Left kidney (tissue), 2 donors: ENCODE results near the gene GPX7. TPM values are rescaled to one million over a fixed set of nuclear protein-coding genes. Genes with fewer than 3 reads are reported as not detected.

Source experiments
- DNase-seq: peaks from one replicate; pipeline ENCODE4 v3.0.0-alpha.2; 2013
- polyA plus RNA-seq: library from polyadenylated mRNA; unstranded; fragments of 120-200 nt; gene quantifications from one replicate; pipeline ENCODE4 v1.2.1, GENCODE V29; 2013; ENCODE audit not compliant: insufficient read length

The GPX7 gene
- polyA plus RNA-seq, 1 donor = 69.1 TPM

DNA sequence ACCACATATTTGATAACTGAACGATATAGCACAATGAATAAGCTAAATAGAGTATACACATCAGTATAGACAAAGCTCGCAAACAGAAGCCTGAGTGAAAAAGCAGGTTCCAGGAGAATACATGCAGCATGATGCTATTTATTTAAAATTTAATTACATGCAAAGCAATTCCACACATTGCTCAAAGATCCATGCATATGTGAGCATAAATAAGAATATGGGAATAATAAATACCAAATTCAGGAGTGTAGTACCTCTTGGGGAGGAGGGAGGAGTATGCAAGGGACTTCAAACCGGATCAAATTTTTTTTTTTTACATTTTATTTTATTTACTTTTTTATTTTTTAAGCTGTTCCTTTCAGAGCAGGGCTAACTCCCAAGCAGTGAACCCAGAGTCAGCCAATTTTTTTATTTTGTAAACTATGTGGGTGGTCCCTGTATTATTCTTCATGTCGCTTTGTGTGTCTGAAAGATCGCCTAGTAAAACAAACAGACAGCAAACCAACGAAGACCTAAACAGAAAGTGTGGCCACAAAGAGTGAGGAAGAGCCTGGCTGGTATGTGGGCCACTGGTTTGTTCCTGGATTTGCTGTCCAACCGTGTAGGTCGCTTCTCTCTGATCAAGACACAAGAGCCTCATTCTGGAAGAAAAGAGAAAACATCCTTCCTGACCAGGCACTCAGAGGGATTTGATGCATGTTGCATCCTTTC, 26.6 kb downstream of the GPX7 start:
- DNase-seq = no peak

- DNase-seq = peak; percentile 64
Observed at GRCh38 chr1:52629325-52629643, 27.1 kb downstream of the GPX7 start.

DNA sequence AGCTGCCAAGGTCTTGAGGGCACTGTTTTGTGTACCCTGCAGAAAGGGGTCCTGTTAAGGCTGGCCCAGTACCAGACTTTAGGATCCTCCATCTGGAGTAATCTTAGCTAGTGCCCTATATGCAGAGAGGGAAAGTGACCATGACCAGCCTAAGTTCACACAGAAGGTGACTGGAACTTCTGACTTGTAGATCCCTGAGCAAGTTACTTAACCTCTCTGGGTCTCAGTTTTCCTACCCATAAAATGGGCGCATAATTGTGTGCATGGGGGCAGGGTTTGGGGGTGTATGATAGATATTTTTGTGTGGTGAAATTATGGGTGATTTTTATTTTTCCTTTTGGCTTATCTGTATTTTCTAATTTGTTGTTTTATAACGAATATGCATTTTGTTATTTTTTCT, 27.5 kb downstream of the GPX7 start:
- DNase-seq = no peak

GRCh38 chr1:52631759-52632331, 29.7 kb downstream of the GPX7 start:
- no peak for DNase-seq

DNA sequence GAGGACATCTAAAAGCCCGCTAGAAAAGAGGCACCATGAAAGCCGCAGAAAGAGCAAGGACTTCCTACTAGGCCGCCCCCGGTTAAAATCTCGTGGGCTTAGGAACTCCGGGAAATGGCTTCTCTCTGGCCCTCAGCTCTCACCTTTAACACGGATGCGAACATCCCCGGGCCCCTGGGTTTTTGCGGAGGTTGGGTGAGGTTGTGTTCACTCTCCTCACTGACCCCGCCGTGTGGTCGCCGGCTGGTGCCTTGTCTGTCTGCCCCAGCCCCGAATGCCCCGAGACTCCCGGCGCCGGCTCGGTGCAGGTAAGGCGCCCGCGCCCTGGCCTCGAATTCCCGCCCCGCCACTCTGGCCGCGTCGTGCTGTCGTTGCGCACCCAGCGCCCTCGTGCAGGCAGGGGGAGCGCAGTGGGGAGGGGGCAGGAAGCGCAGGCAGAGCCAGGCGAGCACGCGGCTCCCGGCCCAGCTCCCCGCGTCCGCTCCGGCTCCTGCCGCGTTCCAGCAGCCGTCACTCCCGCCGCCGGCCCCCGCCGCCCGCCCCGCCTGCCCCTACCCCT, 30.6 kb downstream of the GPX7 start, which contains the start of gene SHISAL2A:
TSS of gene SHISAL2A (plus strand) at position 437 of the 559 bp plus-strand sequence. CDS start 326 bp downstream, outside the sequence.
- peak; percentile 41 for DNase-seq

GRCh38 chr1:52633291-52633754, 31.2 kb downstream of the GPX7 start:
- DNase-seq = peak; percentile 27

DNA sequence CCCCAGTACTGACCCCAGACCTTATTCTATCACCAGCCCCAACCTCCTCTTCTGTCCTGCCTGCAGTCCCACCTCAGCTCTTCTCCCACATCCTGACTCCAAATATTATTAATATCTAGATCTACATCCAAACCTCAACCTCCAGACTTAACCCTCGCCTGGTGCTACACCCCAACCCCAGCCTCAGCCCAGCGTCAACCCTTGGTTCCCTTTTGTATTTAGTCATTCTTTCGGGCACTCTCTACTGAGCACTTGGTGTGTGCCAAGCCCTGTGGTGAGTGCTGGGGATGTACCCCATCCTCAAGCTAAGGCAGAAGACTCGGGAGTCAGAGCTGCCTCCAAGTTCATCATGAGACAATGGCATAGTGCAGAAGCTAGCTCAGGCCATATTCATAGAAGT, 31.9 kb downstream of the GPX7 start:
- no peak for DNase-seq

- no peak for DNase-seq
Observed at GRCh38 chr1:52635321-52636089, 33.3 kb downstream of the GPX7 start.

DNA sequence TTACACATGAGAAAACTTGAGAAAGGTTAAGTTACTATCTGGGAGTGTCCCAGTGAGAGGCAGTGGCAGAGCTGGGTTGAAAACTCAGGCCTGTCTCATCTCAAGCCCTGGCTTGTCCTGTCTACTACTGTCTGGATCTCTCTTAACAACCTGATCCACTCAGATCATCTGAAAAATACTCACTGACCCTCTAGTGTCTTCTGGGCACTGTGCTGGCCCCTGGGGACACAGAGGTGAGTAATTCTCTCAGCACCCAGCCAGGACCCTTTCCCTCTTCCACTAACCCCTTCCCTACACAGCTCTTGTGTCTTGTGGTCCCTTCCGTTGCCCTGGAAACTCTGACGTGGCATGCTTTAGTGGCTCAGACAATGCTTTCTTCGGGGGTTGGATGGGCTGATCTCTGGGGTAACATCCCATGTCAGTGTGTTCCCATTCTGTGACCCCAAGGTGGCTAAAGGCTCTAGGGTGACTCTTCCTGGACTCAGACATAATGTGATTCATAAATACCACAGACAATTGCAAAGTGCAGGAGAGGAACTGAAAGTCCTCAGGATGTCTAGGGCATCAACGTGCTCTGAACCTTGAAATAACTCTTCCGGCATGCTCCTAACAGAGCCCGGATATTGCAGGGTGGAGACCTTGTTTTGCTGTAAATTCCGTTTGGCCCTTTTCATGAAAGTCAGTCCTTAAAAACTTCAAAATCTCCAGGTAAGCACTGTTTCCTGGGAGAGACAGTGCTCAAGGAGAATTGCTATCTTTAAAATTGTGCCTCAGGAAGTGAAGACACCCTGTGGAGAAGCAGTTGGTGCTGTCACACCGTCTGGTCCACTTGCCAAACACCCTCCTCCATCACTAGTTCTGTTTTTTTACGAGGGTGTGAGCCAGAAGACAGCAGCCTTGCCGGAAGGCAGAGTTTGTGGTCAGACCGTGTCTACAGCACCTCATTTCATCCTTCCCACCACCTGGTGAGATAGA, 34.8 kb downstream of the GPX7 start:
- no peak for DNase-seq

- no peak for DNase-seq
Observed at GRCh38 chr1:52637946-52638345, 35.8 kb downstream of the GPX7 start.

GRCh38 chr1:52640697-52641096, 38.5 kb downstream of the GPX7 start:
- no peak for DNase-seq

DNA sequence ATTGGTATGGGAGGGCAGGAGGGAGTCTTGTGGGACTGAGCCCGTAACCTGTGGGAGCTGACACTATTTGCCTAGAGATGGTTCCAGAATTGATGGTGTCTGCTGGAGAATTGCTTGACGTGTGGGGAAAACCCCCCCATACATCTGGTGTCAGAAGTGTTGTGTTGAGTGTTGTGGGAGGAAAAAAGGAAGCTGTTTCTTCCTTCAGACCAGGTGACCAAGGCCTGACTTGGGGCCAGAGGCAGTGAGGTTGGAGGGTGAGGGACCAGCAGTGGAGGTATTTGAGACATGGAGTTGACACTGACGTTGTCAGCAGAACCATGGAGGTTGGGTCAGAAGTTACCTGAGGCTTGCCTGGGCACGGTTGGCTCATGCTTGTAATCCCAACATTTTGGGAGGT, 39.1 kb downstream of the GPX7 start:
- DNase-seq = no peak

GRCh38 chr1:52645261-52645660, 43.1 kb downstream of the GPX7 start:
- no peak for DNase-seq

GRCh38 chr1:52651904-52652303, 49.7 kb downstream of the GPX7 start:
- DNase-seq = no peak

- no peak for DNase-seq
Observed at GRCh38 chr1:52653207-52653849, 51.2 kb downstream of the GPX7 start.

- no peak for DNase-seq
Observed at GRCh38 chr1:52654063-52654462, 51.9 kb downstream of the GPX7 start.

GRCh38 chr1:52657702-52658101, 55.5 kb downstream of the GPX7 start:
- no peak for DNase-seq
